Measurements from ENCODE around the gene LYRM2.

LYRM2 gene

GRCh38 chr6:89555806-89556205, 82.7 kb downstream of the LYRM2 start:
- Histone ChIP-seq H2BK15ac (ENCODE audit: low read length) (no peak overlapping the region), H3K4me2 (ENCODE audit: insufficient read depth, low read length, poor library complexity, severe bottlenecking) (no peak overlapping the region)

GRCh38 chr6:89555031-89555430, 83.5 kb downstream of the LYRM2 start:
- H3K27ac ChIP-seq (replicated peaks; ENCODE audit: low read length), result no peak overlapping the region
- no peak overlapping the region for H2AFZ ChIP-seq (ENCODE audit: low read length)
- no peak overlapping the region for H4K8ac ChIP-seq (ENCODE audit: low read depth, low read length)
- H3K36me3 ChIP-seq (replicated peaks in 1 of 2; ENCODE audit: control insufficient read depth in 2 of 2, insufficient read depth in 2 of 2, low read length in 2 of 2), result no peaks in the 10 kb centered on the region
- no peak overlapping the region for H3K4me2 ChIP-seq (ENCODE audit: insufficient read depth, low read length, poor library complexity, severe bottlenecking)
- DNase-seq (ENCODE audit: low spot score), result no peak
- no peak overlapping the region for H2BK12ac ChIP-seq (ENCODE audit: low read length)
- H4K91ac ChIP-seq (ENCODE audit: low read depth, low read length, poor library complexity), result no peak overlapping the region
- H3K14ac ChIP-seq (ENCODE audit: low read length), result no peak overlapping the region
- peaks cover 7 to 8% of the 10 kb centered on the region in 2 donors for H3K4me1 ChIP-seq (ENCODE audit: control insufficient read depth in 2 of 2, insufficient read depth in 1 of 2, low read depth in 1 of 2, low read length in 2 of 2)
- no peak overlapping the region for H3K9ac ChIP-seq (ENCODE audit: low read depth, low read length, poor library complexity)
- H2BK5ac ChIP-seq (ENCODE audit: low read length), result no peak overlapping the region
- no peaks in the 10 kb centered on the region for H3K27me3 ChIP-seq (ENCODE audit: control insufficient read depth in 3 of 3, insufficient read depth in 3 of 3, low read depth in 1 of 3, low read length in 3 of 3)
- 100% methylated on average over 1 of the region's 4 CpGs; no CpG with 5 or more reads in 1 of the 2 donors for WGBS, 2 donors (ENCODE audit: extremely low coverage in 2 of 2, insufficient read length in 2 of 2, insufficient replicate concordance in 1 of 2)
- peaks cover 3% of the 10 kb centered on the region for H3K79me1 ChIP-seq (ENCODE audit: low read depth, low read length)
- no peak overlapping the region for H2AK5ac ChIP-seq (ENCODE audit: low read depth, low read length)
- no peak overlapping the region for H2BK15ac ChIP-seq (ENCODE audit: low read length)
- no peak overlapping the region for H3K4me3 ChIP-seq (ENCODE audit: low read length in 2 of 2)
- H3K9me3 ChIP-seq (replicated peaks in 1 of 2; ENCODE audit: control insufficient read depth in 2 of 2, insufficient read depth in 1 of 2, low read depth in 1 of 2, low read length in 2 of 2), result peaks cover 5 to 17% of the 10 kb centered on the region in 2 donors
- H3K4ac ChIP-seq (ENCODE audit: low read length), result no peak overlapping the region
- no peak overlapping the region for H2BK120ac ChIP-seq (ENCODE audit: low read depth, low read length)
- H3K18ac ChIP-seq (ENCODE audit: low read length), result no peak overlapping the region
- H3K23ac ChIP-seq (ENCODE audit: low read depth, low read length, poor library complexity), result no peak overlapping the region

More at GRCh38 chr6:89555806-89556205, 82.7 kb downstream of the LYRM2 start:
- no peak overlapping the region for H2BK5ac ChIP-seq (ENCODE audit: low read length)
- no peak overlapping the region for H3K18ac ChIP-seq (ENCODE audit: low read length)
- no peak overlapping the region for H3K27ac ChIP-seq (replicated peaks; ENCODE audit: low read length)
- no peak overlapping the region for H3K23ac ChIP-seq (ENCODE audit: low read depth, low read length, poor library complexity)
- no peak overlapping the region for H3K4ac ChIP-seq (ENCODE audit: low read length)
- H3K9ac ChIP-seq (ENCODE audit: low read depth, low read length, poor library complexity), result no peak overlapping the region
- H3K79me1 ChIP-seq (ENCODE audit: low read depth, low read length), result peaks cover 3% of the 10 kb centered on the region
- H3K9me3 ChIP-seq (replicated peaks in 1 of 2; ENCODE audit: control insufficient read depth in 2 of 2, insufficient read depth in 1 of 2, low read depth in 1 of 2, low read length in 2 of 2), result peaks cover 5 to 17% of the 10 kb centered on the region in 2 donors
- no peak overlapping the region for H3K4me3 ChIP-seq (ENCODE audit: low read length in 2 of 2)
- no peak overlapping the region for H2AK5ac ChIP-seq (ENCODE audit: low read depth, low read length)
- H3K14ac ChIP-seq (ENCODE audit: low read length), result no peak overlapping the region
- H2BK12ac ChIP-seq (ENCODE audit: low read length), result no peak overlapping the region
- H4K91ac ChIP-seq (ENCODE audit: low read depth, low read length, poor library complexity), result no peak overlapping the region
- no CpG with 5 or more reads among the region's 3 CpGs for WGBS, 2 donors (ENCODE audit: extremely low coverage in 2 of 2, insufficient read length in 2 of 2, insufficient replicate concordance in 1 of 2)
- H4K8ac ChIP-seq (ENCODE audit: low read depth, low read length), result no peak overlapping the region
- peaks cover 7 to 8% of the 10 kb centered on the region in 2 donors for H3K4me1 ChIP-seq (ENCODE audit: control insufficient read depth in 2 of 2, insufficient read depth in 1 of 2, low read depth in 1 of 2, low read length in 2 of 2)
- no peak overlapping the region for H2BK120ac ChIP-seq (ENCODE audit: low read depth, low read length)
- H3K27me3 ChIP-seq (ENCODE audit: control insufficient read depth in 3 of 3, insufficient read depth in 3 of 3, low read depth in 1 of 3, low read length in 3 of 3), result no peaks in the 10 kb centered on the region
- no peak overlapping the region for H2AFZ ChIP-seq (ENCODE audit: low read length)
- no peaks in the 10 kb centered on the region for H3K36me3 ChIP-seq (replicated peaks in 1 of 2; ENCODE audit: control insufficient read depth in 2 of 2, insufficient read depth in 2 of 2, low read length in 2 of 2)
- no peak for DNase-seq (ENCODE audit: low spot score)

- WGBS, 2 donors (ENCODE audit: extremely low coverage in 2 of 2, insufficient read length in 2 of 2, insufficient replicate concordance in 1 of 2), result no CpG with 5 or more reads among the region's 5 CpGs
These were observed 84.4 kb downstream of the LYRM2 start for GRCh38 chr6:89554106-89554505.

GRCh38 chr6:89553431-89553830, 85.1 kb downstream of the LYRM2 start:
- WGBS, 2 donors (ENCODE audit: extremely low coverage in 2 of 2, insufficient read length in 2 of 2, insufficient replicate concordance in 1 of 2), result no CpG with 5 or more reads among the region's 5 CpGs
- peaks cover 4 to 17% of the 10 kb centered on the region in 2 donors for H3K9me3 ChIP-seq (replicated peaks in 1 of 2; ENCODE audit: control insufficient read depth in 2 of 2, insufficient read depth in 1 of 2, low read depth in 1 of 2, low read length in 2 of 2)

More at GRCh38 chr6:89554106-89554505, 84.4 kb downstream of the LYRM2 start:
- Histone ChIP-seq H3K36me3 (replicated peaks in 1 of 2; ENCODE audit: control insufficient read depth in 2 of 2, insufficient read depth in 2 of 2, low read length in 2 of 2) (no peaks in the 10 kb centered on the region), H4K91ac (ENCODE audit: low read depth, low read length, poor library complexity) (no peak overlapping the region), H3K9me3 (replicated peaks in 1 of 2; ENCODE audit: control insufficient read depth in 2 of 2, insufficient read depth in 1 of 2, low read depth in 1 of 2, low read length in 2 of 2) (peaks cover 5 to 17% of the 10 kb centered on the region in 2 donors), H2BK15ac (ENCODE audit: low read length) (no peak overlapping the region), H2AK5ac (ENCODE audit: low read depth, low read length) (no peak overlapping the region), H3K4ac (ENCODE audit: low read length) (no peak overlapping the region), H3K79me1 (ENCODE audit: low read depth, low read length) (peaks cover 3% of the 10 kb centered on the region), H2BK5ac (ENCODE audit: low read length) (no peak overlapping the region), H4K8ac (ENCODE audit: low read depth, low read length) (no peak overlapping the region), H3K4me2 (ENCODE audit: insufficient read depth, low read length, poor library complexity, severe bottlenecking) (no peak overlapping the region), H3K23ac (ENCODE audit: low read depth, low read length, poor library complexity) (no peak overlapping the region), H2BK120ac (ENCODE audit: low read depth, low read length) (no peak overlapping the region), H3K18ac (ENCODE audit: low read length) (no peak overlapping the region), H3K27ac (replicated peaks; ENCODE audit: low read length) (no peak overlapping the region), H3K14ac (ENCODE audit: low read length) (no peak overlapping the region), H3K27me3 (ENCODE audit: control insufficient read depth in 3 of 3, insufficient read depth in 3 of 3, low read depth in 1 of 3, low read length in 3 of 3) (no peaks in the 10 kb centered on the region), H2AFZ (ENCODE audit: low read length) (no peak overlapping the region), H3K4me1 (ENCODE audit: control insufficient read depth in 2 of 2, insufficient read depth in 1 of 2, low read depth in 1 of 2, low read length in 2 of 2) (peaks cover 7 to 8% of the 10 kb centered on the region in 2 donors), H3K4me3 (ENCODE audit: low read length in 2 of 2) (no peak overlapping the region), H2BK12ac (ENCODE audit: low read length) (no peak overlapping the region), H3K9ac (ENCODE audit: low read depth, low read length, poor library complexity) (no peak overlapping the region)
- no peak for DNase-seq (ENCODE audit: low spot score)

More at GRCh38 chr6:89553431-89553830, 85.1 kb downstream of the LYRM2 start:
- DNase-seq (ENCODE audit: low spot score), result no peak
- no peak overlapping the region for H3K4ac ChIP-seq (ENCODE audit: low read length)
- H3K14ac ChIP-seq (ENCODE audit: low read length), result no peak overlapping the region
- H2BK120ac ChIP-seq (ENCODE audit: low read depth, low read length), result no peak overlapping the region
- H3K27ac ChIP-seq (replicated peaks; ENCODE audit: low read length), result no peak overlapping the region
- no peak overlapping the region for H2AK5ac ChIP-seq (ENCODE audit: low read depth, low read length)
- no peak overlapping the region for H3K18ac ChIP-seq (ENCODE audit: low read length)
- H3K4me3 ChIP-seq (ENCODE audit: low read length in 2 of 2), result no peak overlapping the region
- H3K23ac ChIP-seq (ENCODE audit: low read depth, low read length, poor library complexity), result no peak overlapping the region
- H3K9ac ChIP-seq (ENCODE audit: low read depth, low read length, poor library complexity), result no peak overlapping the region
- H4K91ac ChIP-seq (ENCODE audit: low read depth, low read length, poor library complexity), result no peak overlapping the region
- H3K27me3 ChIP-seq (ENCODE audit: control insufficient read depth in 3 of 3, insufficient read depth in 3 of 3, low read depth in 1 of 3, low read length in 3 of 3), result no peaks in the 10 kb centered on the region
- H3K79me1 ChIP-seq (ENCODE audit: low read depth, low read length), result peaks cover 3% of the 10 kb centered on the region
- no peak overlapping the region for H4K8ac ChIP-seq (ENCODE audit: low read depth, low read length)
- H3K4me2 ChIP-seq (ENCODE audit: insufficient read depth, low read length, poor library complexity, severe bottlenecking), result no peak overlapping the region
- no peak overlapping the region for H2BK12ac ChIP-seq (ENCODE audit: low read length)
- no peak overlapping the region for H2BK5ac ChIP-seq (ENCODE audit: low read length)
- no peak overlapping the region for H2AFZ ChIP-seq (ENCODE audit: low read length)
- H3K36me3 ChIP-seq (replicated peaks in 1 of 2; ENCODE audit: control insufficient read depth in 2 of 2, insufficient read depth in 2 of 2, low read length in 2 of 2), result no peaks in the 10 kb centered on the region
- no peak overlapping the region for H2BK15ac ChIP-seq (ENCODE audit: low read length)
- peaks cover 7 to 8% of the 10 kb centered on the region in 2 donors for H3K4me1 ChIP-seq (ENCODE audit: control insufficient read depth in 2 of 2, insufficient read depth in 1 of 2, low read depth in 1 of 2, low read length in 2 of 2)
